Endothelial cell of umbilical vein (primary cell): ENCODE data around the gene HCN2. TPM values are rescaled to one million over a fixed set of nuclear protein-coding genes. Genes with fewer than 3 reads are reported as not detected.

Experiments
- BruUV-seq: library from RNA; stranded (reverse); fragments of 400-500 nt; replicated peaks from 2 replicates; lab custom pipeline; 2021; lab: Mats Ljungman, UMichigan
- CTCF ChIA-PET: fragments of 300-600, 350-600 bp; sonication (Branson Sonifier 250); formaldehyde crosslinking; loops from one replicate; lab custom pipeline; 2021; ENCODE audit warnings: antibody characterized with exemption, inconsistent platforms; lab: Charles Lee
- POLR2A ChIA-PET: fragments of 300-600, 350-600 bp; sonication (Branson Sonifier 250); formaldehyde crosslinking; loops from one replicate; lab custom pipeline; 2021; ENCODE audit warnings: antibody characterized with exemption, inconsistent platforms; lab: Charles Lee
- DNase-seq: peaks from one replicate; pipeline ENCODE4 v3.0.0-alpha.2; 2011; ENCODE audit warnings: low read depth, low spot score
- FAIRE-seq: peaks from 2 replicates; lab custom pipeline; 2011; peaks lifted over from hg19 to GRCh38; lab: Jason Lieb, UNC
- H2AFZ ChIP-seq: 2 replicates; pipeline ENCODE4 v1.6.0; 2012; ENCODE audit warnings: low read depth, low read length, control low read depth, inconsistent platforms
- H3K27ac ChIP-seq: 2 replicates; pipeline ENCODE4 v1.5.1; 2011; ENCODE audit warnings: low read depth, mild to moderate bottlenecking, control low read depth, low read length, moderate library complexity; ENCODE audit not compliant: insufficient read depth
- H3K27me3 ChIP-seq, 2 experiments: 2 replicates each; pipeline versions ENCODE4 v1.6.0 to v1.6.1; 2011; ENCODE audit warnings: low read length in 2 of 2, mixed read lengths in 1 of 2; ENCODE audit not compliant: control insufficient read depth in 2 of 2, insufficient read depth in 2 of 2
- H3K36me3 ChIP-seq, 2 experiments: 2 replicates in 1 of 2; 3 replicates in 1 of 2; pipeline ENCODE4 v1.5.1; 2011; ENCODE audit warnings: low read length in 2 of 2, mild to moderate bottlenecking in 1 of 2, moderate library complexity in 1 of 2; ENCODE audit not compliant: control insufficient read depth in 2 of 2, insufficient read depth in 2 of 2; ENCODE audit errors: extremely low read depth in 1 of 2
- H3K4me1 ChIP-seq: 3 replicates; pipeline ENCODE4 v1.5.1; 2011; ENCODE audit warnings: mild to moderate bottlenecking, low read length; ENCODE audit not compliant: control insufficient read depth, insufficient read depth; ENCODE audit errors: extremely low read depth
- H3K4me2 ChIP-seq: 2 replicates; pipeline ENCODE4 v1.6.1; 2011; ENCODE audit warnings: low read length, control low read depth, mixed read lengths; ENCODE audit not compliant: insufficient read depth
- H3K4me3 ChIP-seq, 3 experiments: fragments of 200-600 bp in 1 of 3; sonication (generic), shearing (Covaris generic) in 1 of 3; replicated peaks in 1 of 3; 2 replicates each; pipeline ENCODE4 v1.5.1; 2011 to 2016; ENCODE audit warnings: control low read depth in 3 of 3, low read length in 3 of 3, mild to moderate bottlenecking in 2 of 3, inconsistent platforms in 1 of 3, low read depth in 1 of 3, moderate library complexity in 1 of 3; ENCODE audit not compliant: insufficient read depth in 1 of 3
- H3K79me2 ChIP-seq: 2 replicates; pipeline ENCODE4 v1.6.0; 2012; ENCODE audit warnings: low read length, inconsistent platforms; ENCODE audit not compliant: control insufficient read depth, insufficient read depth
- H3K9ac ChIP-seq: replicated peaks from 2 replicates; pipeline ENCODE3; 2011; ENCODE audit warnings: low read length, control low read depth; ENCODE audit not compliant: insufficient read depth; ENCODE audit errors: extremely low read depth
- H3K9me1 ChIP-seq: replicated peaks from 3 replicates; pipeline ENCODE4 v1.6.0; 2011; ENCODE audit warnings: mild to moderate bottlenecking, low read length; ENCODE audit not compliant: control insufficient read depth, insufficient read depth; ENCODE audit errors: extremely low read depth
- H3K9me3 ChIP-seq: replicated peaks from 2 replicates; pipeline ENCODE4 v1.5.1; 2012; ENCODE audit warnings: low read length, inconsistent platforms; ENCODE audit not compliant: control insufficient read depth, insufficient read depth
- H4K20me1 ChIP-seq: replicated peaks from 2 replicates; pipeline ENCODE3; 2011; ENCODE audit warnings: mild to moderate bottlenecking, low read length; ENCODE audit not compliant: control insufficient read depth, insufficient read depth; ENCODE audit errors: extremely low read depth
- EZH2 ChIP-seq: IDR thresholded peaks from 2 replicates; pipeline ENCODE4 v1.6.1; 2012; ENCODE audit warnings: borderline replicate concordance, low read depth, mild to moderate bottlenecking, moderate library complexity, low read length, inconsistent platforms; ENCODE audit not compliant: severe bottlenecking
- FOS ChIP-seq: IDR thresholded peaks from 2 replicates; pipeline ENCODE4 v1.6.1; 2011; ENCODE audit warnings: mild to moderate bottlenecking, low read length, moderate library complexity, borderline replicate concordance; ENCODE audit not compliant: insufficient read depth
- GATA2 ChIP-seq: IDR thresholded peaks from 2 replicates; pipeline ENCODE4 v1.7.0; 2011; ENCODE audit warnings: low read depth, mild to moderate bottlenecking, moderate library complexity, mixed read lengths, low read length; ENCODE audit not compliant: insufficient read length, insufficient read depth
- JUN ChIP-seq: IDR thresholded peaks from 2 replicates; pipeline ENCODE4 v1.6.1; 2011; ENCODE audit warnings: borderline replicate concordance, low read depth; ENCODE audit not compliant: insufficient read length, insufficient read depth
- MYC ChIP-seq: IDR thresholded peaks from one replicate; pipeline ENCODE4 v1.6.1; 2011; ENCODE audit warnings: mild to moderate bottlenecking, low read depth, low read length
- POLR2A ChIP-seq: IDR thresholded peaks from 2 replicates; pipeline ENCODE4 v1.6.1; 2012; ENCODE audit warnings: low read depth, mild to moderate bottlenecking, control low read depth, low read length
- POLR2AphosphoS5 ChIP-seq: IDR thresholded peaks from 2 replicates; pipeline ENCODE4 v1.6.1; 2012; ENCODE audit warnings: low read depth, mild to moderate bottlenecking, control low read depth, low read length, moderate library complexity; ENCODE audit not compliant: insufficient read depth
- dilution Hi-C: fragments of 300-500 bp; cut with MboI; formaldehyde crosslinking; loops from one replicate; pipeline ENCODE4 v1.15.0; 2019; ENCODE audit warnings: low sequenced_read_pairs; ENCODE audit not compliant: extremely low pct_ligation_motif_present
- intact Hi-C: fragments of 100-400 bp; cut with micrococcal nuclease; formaldehyde crosslinking; loops from one replicate; pipeline ENCODE4 v1.10.0; 2022
- polyA plus RNA-seq, 4 experiments: library from polyadenylated mRNA; depleted of rRNA in 3 of 4; stranded (reverse) in 3 of 4; unstranded in 1 of 4; fragments of >200 nt; gene quantifications; 2 replicates each; pipeline versions ENCODE4 v1.2.1 to v1.2.3, GENCODE V29; 2011 to 2012; ENCODE audit warnings: missing spikeins in 1 of 4
- total RNA-seq: library from RNA; stranded (reverse); gene quantifications from 2 replicates; pipeline ENCODE4 v1.2.3, GENCODE V29; 2021
- TF ChIP-seq, protein P1 (sequence below): IDR thresholded peaks from 2 replicates; pipeline ENCODE4 v1.6.1; 2011; ENCODE audit not compliant: insufficient read depth, insufficient read length
- TF ChIP-seq, protein P2 (sequence below), 2 donors: IDR thresholded peaks; 1 replicate in 1 of 2; 2 replicates in 1 of 2; pipeline ENCODE4 v1.5.1; 2011; ENCODE audit warnings: low read length in 2 of 2, mild to moderate bottlenecking in 2 of 2, moderate library complexity in 2 of 2, control low read depth in 1 of 2, inconsistent platforms in 1 of 2, low read depth in 1 of 2; ENCODE audit not compliant: insufficient read depth in 1 of 2; ENCODE audit errors: extremely low read depth in 1 of 2

Gene HCN2
- total and polyA plus RNA-seq, 2 donors (not counting 3 experiments of a cell fraction or from before 2014, with no cell fraction given), result 0.18 to 0.53 TPM

DNA sequence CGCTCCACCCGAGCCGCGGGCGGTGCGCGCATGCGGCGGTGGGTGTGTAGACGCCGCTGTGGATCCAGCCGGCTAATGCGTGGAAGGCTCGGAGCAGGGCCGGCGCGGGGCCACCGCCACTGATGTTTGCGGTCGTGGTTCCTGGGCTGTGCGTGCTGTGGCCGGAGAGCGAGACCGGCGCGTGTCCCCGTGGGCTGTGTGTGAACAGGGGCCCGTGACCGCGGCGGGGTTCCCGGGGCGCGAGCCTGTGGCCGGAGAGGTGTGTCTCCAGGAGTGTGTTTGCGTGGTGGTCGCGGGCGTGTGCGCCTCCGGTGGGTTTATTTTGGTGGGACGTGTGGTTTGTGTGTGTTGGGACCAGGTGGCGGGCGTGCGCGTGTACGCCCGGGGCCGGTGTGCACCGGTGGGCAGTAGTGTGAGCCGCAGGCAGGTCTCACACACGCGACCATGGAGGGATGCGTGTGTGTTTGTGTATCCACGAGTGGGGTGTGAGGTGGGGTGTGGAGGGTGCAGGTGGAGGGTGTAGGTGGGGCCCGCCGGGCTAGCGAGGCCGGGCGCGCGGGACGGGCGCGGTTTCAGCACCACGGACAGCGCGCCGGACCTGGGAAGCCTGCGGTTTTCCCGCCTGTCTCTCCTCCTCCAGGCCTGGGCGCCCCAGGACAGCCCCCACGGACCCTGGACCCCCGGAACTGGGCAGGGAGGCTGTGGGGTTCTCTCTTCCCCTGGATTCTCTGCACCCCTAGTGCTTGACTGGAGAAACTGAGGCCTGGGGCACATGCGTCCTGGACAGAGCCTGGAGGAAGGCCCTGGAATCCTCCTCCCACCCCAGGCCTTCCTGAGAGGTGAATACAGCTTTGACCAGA is 1.6 kb downstream of the HCN2 start:
- no peak for DNase-seq
- ChIA-PET CTCF (no interaction called here), POLR2A (no interaction called here)
- Histone ChIP-seq H3K79me2 (no peaks in the 10 kb centered on the region), H3K4me2 (no peak overlapping the region), H2AFZ (no peak overlapping the region), H4K20me1 (no peaks in the 10 kb centered on the region), H3K9me3 (no peaks in the 10 kb centered on the region), H3K27me3 (peaks cover 10 to 13% of the 10 kb centered on the region in 2 experiments), H3K27ac (no peak overlapping the region), H3K9me1 (no peaks in the 10 kb centered on the region), H3K36me3 (no peaks in the 10 kb centered on the region), H3K4me3 (no peak overlapping the region), H3K4me1 (no peaks in the 10 kb centered on the region), H3K9ac (no peak overlapping the region)
- BruUV-seq, result no TSS peak
- intact Hi-C loops (no loop called here), dilution Hi-C loops (no loop called here)
- TF ChIP-seq POLR2A (no peak), EZH2 (peak; percentile 42)
- no peak for FAIRE-seq

DNA sequence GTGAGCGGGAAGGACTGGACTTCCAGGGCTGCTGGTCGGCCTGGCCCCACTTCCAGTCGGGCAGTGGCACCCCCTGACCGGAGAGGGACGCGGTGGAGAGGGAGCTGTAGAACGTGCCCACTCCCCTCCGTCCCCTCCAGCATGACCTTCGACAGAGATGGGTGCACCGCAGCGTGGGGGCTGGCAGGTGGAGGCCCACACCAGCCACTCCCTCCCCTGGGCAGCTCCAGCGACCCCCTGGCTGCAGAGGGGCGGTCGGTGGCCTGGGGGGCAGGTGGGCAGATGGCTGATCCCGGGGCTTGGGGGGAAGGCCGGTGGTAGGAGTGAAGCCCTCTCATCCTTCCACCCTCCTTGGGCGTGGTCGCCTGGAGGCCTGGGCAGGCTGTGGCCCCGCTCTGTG is 2.4 kb downstream of the HCN2 start:
- Histone ChIP-seq H3K79me2 (no peaks in the 10 kb centered on the region), H3K27me3 (peaks cover 10 to 13% of the 10 kb centered on the region in 2 experiments), H2AFZ (no peak overlapping the region), H3K4me1 (no peaks in the 10 kb centered on the region), H3K36me3 (no peaks in the 10 kb centered on the region), H3K4me2 (no peak overlapping the region), H3K9ac (no peak overlapping the region), H3K27ac (no peak overlapping the region), H3K4me3 (no peak overlapping the region), H4K20me1 (no peaks in the 10 kb centered on the region), H3K9me3 (no peaks in the 10 kb centered on the region), H3K9me1 (no peaks in the 10 kb centered on the region)
- BruUV-seq, result no TSS peak
- CTCF ChIA-PET, result no interaction called here
- TF ChIP-seq POLR2A (no peak), MYC (no peak), FOS (no peak), EZH2 (no peak), GATA2 (no peak), POLR2AphosphoS5 (no peak), JUN (no peak)
- TF ChIP-seq, protein P1, sequence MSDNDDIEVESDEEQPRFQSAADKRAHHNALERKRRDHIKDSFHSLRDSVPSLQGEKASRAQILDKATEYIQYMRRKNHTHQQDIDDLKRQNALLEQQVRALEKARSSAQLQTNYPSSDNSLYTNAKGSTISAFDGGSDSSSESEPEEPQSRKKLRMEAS, result no peak
- TF ChIP-seq, protein P2, sequence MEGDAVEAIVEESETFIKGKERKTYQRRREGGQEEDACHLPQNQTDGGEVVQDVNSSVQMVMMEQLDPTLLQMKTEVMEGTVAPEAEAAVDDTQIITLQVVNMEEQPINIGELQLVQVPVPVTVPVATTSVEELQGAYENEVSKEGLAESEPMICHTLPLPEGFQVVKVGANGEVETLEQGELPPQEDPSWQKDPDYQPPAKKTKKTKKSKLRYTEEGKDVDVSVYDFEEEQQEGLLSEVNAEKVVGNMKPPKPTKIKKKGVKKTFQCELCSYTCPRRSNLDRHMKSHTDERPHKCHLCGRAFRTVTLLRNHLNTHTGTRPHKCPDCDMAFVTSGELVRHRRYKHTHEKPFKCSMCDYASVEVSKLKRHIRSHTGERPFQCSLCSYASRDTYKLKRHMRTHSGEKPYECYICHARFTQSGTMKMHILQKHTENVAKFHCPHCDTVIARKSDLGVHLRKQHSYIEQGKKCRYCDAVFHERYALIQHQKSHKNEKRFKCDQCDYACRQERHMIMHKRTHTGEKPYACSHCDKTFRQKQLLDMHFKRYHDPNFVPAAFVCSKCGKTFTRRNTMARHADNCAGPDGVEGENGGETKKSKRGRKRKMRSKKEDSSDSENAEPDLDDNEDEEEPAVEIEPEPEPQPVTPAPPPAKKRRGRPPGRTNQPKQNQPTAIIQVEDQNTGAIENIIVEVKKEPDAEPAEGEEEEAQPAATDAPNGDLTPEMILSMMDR (IDR thresholded peaks at IDR 0.05; ENCODE audit: extremely low read depth in 1 of 2, insufficient read depth in 1 of 2, low read depth in 1 of 2, low read length in 2 of 2), result no peak
- no peak for DNase-seq
- POLR2A ChIA-PET, result no interaction called here
- FAIRE-seq, result no peak
- intact Hi-C loops (no loop called here), dilution Hi-C loops (no loop called here)
